GM12878 (cell line): Measurements from ENCODE around the gene PCDHAC1. TPM values are rescaled to one million over a fixed set of nuclear protein-coding genes. Genes with fewer than 3 reads are reported as not detected.

Source experiments
- ATAC-seq: fragments of 200-7000 bp; cut with Tn5 transposase; 3 replicates; pipeline ENCODE4 v1.9.1; 2020; ENCODE audit warnings: mild to moderate bottlenecking, moderate library complexity
- BruUV-seq: library from RNA; stranded (reverse); fragments of 400-500 nt; replicated peaks from 2 replicates; lab custom pipeline; 2021; lab: Mats Ljungman, UMichigan
- CTCF ChIA-PET: fragments of 300-600 bp; sonication (Branson Sonifier 250); formaldehyde crosslinking; extraction: SDS; loops from one replicate; lab custom pipeline; 2021; ENCODE audit warnings: inconsistent platforms; lab: Yijun Ruan, JAX
- POLR2A ChIA-PET: fragments of 350-600 bp; formaldehyde crosslinking; extraction: SDS; loops from one replicate; lab custom pipeline; 2021; ENCODE audit warnings: inconsistent platforms; lab: Charles Lee
- RAD21 ChIA-PET: fragments of 300-600 bp; sonication (Branson Sonifier 250); formaldehyde crosslinking; loops from one replicate; lab custom pipeline; 2023; ENCODE audit warnings: antibody characterized with exemption; ENCODE audit not compliant: unreplicated experiment; lab: Charles Lee
- SMC1A ChIA-PET: fragments of 300-600 bp; sonication (Branson Sonifier 250); formaldehyde crosslinking; loops from one replicate; lab custom pipeline; 2023; ENCODE audit not compliant: unreplicated experiment, uncharacterized antibody; lab: Charles Lee
- DNase-seq: peaks from one replicate; pipeline ENCODE4 v3.0.0-alpha.2; 2011; ENCODE audit warnings: low read depth, low spot score
- FAIRE-seq: peaks from 3 replicates; lab custom pipeline; 2011; peaks lifted over from hg19 to GRCh38; lab: Jason Lieb, UNC
- H2AFZ ChIP-seq: 2 replicates; pipeline ENCODE4 v1.6.0; 2011; ENCODE audit warnings: low read depth, low read length, control low read depth; ENCODE audit not compliant: control insufficient read depth
- H3K27ac ChIP-seq: 2 replicates; pipeline ENCODE4 v1.5.1; 2011; ENCODE audit warnings: control low read depth; ENCODE audit not compliant: control insufficient read depth, insufficient read depth
- H3K27me3 ChIP-seq, 2 experiments: replicated peaks in 1 of 2; 2 replicates each; pipeline versions ENCODE4 v1.6.0 to v1.6.1; 2011; ENCODE audit warnings: low read length in 1 of 2; ENCODE audit not compliant: control insufficient read depth in 2 of 2, insufficient read depth in 2 of 2
- H3K36me3 ChIP-seq, 2 experiments: 2 replicates each; pipeline ENCODE4 v1.5.1; 2011; ENCODE audit warnings: low read length in 1 of 2; ENCODE audit not compliant: control insufficient read depth in 2 of 2, insufficient read depth in 2 of 2
- H3K4me1 ChIP-seq: 2 replicates; pipeline ENCODE4 v1.6.1; 2011; ENCODE audit warnings: mild to moderate bottlenecking, low read length, moderate library complexity, mixed read lengths; ENCODE audit not compliant: control insufficient read depth, insufficient read depth
- H3K4me2 ChIP-seq: 2 replicates; pipeline ENCODE4 v1.6.0; 2011; ENCODE audit warnings: control low read depth; ENCODE audit not compliant: control insufficient read depth, insufficient read depth
- H3K4me3 ChIP-seq: fragments of 200-600 bp; sonication (generic); 2 replicates; pipeline ENCODE4 v1.5.1; 2016
- H3K79me2 ChIP-seq: 2 replicates; pipeline ENCODE4 v1.6.0; 2011; ENCODE audit warnings: low read length; ENCODE audit not compliant: control insufficient read depth, insufficient read depth
- H3K9ac ChIP-seq: 2 replicates; pipeline ENCODE4 v1.8.0; 2011; ENCODE audit warnings: low read length, control low read depth, mixed read lengths; ENCODE audit not compliant: control insufficient read depth, insufficient read depth
- H3K9me3 ChIP-seq: replicated peaks from 3 replicates; pipeline ENCODE4 v1.5.1; 2011; ENCODE audit warnings: mild to moderate bottlenecking, low read length; ENCODE audit not compliant: control insufficient read depth, insufficient read depth
- H4K20me1 ChIP-seq: 2 replicates; pipeline ENCODE4 v1.6.0; 2011; ENCODE audit not compliant: control insufficient read depth, insufficient read depth
- ATF7 ChIP-seq: fragments of 450-650 bp; IDR thresholded peaks from 2 replicates; pipeline ENCODE4 v1.6.1; 2016; ENCODE audit warnings: low read depth, mild to moderate bottlenecking
- JUND ChIP-seq: IDR thresholded peaks from 2 replicates; pipeline ENCODE4 v1.6.1; 2012; ENCODE audit warnings: low read depth, mild to moderate bottlenecking, low read length, improper control_type of control experiment, moderate library complexity
- MTA3 ChIP-seq: IDR thresholded peaks from 2 replicates; pipeline ENCODE4 v1.6.1; 2012; ENCODE audit warnings: low read length, inconsistent platforms, borderline replicate concordance
- SP1 ChIP-seq: IDR thresholded peaks from one replicate; pipeline ENCODE4 v1.6.1; 2011; ENCODE audit warnings: low read depth, low read length
- SRF ChIP-seq, 2 experiments: IDR thresholded peaks; 2 replicates each; pipeline ENCODE4 v1.6.1; 2011; ENCODE audit warnings: low read depth in 2 of 2, low read length in 2 of 2, mild to moderate bottlenecking in 1 of 2, moderate library complexity in 1 of 2
- STAT1 ChIP-seq: fragments of 450-650 bp; conservative IDR thresholded peaks from 2 replicates; pipeline ENCODE4 v1.6.1; 2014; ENCODE audit warnings: antibody characterized with exemption, mild to moderate bottlenecking
- SUPT20H ChIP-seq: IDR thresholded peaks from 2 replicates; pipeline ENCODE4 v1.6.1; 2011; ENCODE audit warnings: low read depth, mild to moderate bottlenecking, low read length, moderate library complexity, borderline replicate concordance; ENCODE audit not compliant: control insufficient read depth
- SUZ12 ChIP-seq: fragments of 200-600 bp; sonication (generic); IDR thresholded peaks from one replicate; pipeline ENCODE4 v1.6.1; 2018; ENCODE audit warnings: antibody characterized with exemption, mild to moderate bottlenecking; ENCODE audit not compliant: unreplicated experiment
- TAF1 ChIP-seq: IDR thresholded peaks from 2 replicates; pipeline ENCODE4 v1.6.1; 2011; ENCODE audit warnings: mild to moderate bottlenecking, low read depth, low read length, borderline replicate concordance
- TBL1XR1 ChIP-seq: IDR thresholded peaks from 2 replicates; pipeline ENCODE4 v1.6.1; 2012; ENCODE audit warnings: low read depth, low read length, improper control_type of control experiment
- ZNF207 ChIP-seq: fragments of 450-650 bp; IDR thresholded peaks from 2 replicates; pipeline ENCODE4 v1.6.1; 2014; ENCODE audit warnings: antibody characterized with exemption, mild to moderate bottlenecking, borderline replicate concordance
- ZNF24 ChIP-seq: fragments of 450-650 bp; IDR thresholded peaks from 2 replicates; pipeline ENCODE4 v1.6.1; 2017; ENCODE audit warnings: antibody characterized with exemption, mild to moderate bottlenecking
- ZNF622 ChIP-seq: fragments of 450-650 bp; IDR thresholded peaks from 2 replicates; pipeline ENCODE4 v1.6.1; 2017; ENCODE audit warnings: mild to moderate bottlenecking, inconsistent platforms
- ZSCAN29 ChIP-seq: fragments of 450-650 bp; IDR thresholded peaks from 2 replicates; pipeline ENCODE4 v1.6.1; 2017; ENCODE audit warnings: mild to moderate bottlenecking, moderate library complexity
- WGBS: methylation state at CpG from one replicate; pipeline ENCODE4 v1.1.6; 2016; ENCODE audit warnings: low lambda C conversion rate; ENCODE audit not compliant: insufficient replicate concordance, insufficient coverage; ENCODE audit errors: missing lambda C conversion rate; 5-methylcytosine and 5-hydroxymethylcytosine counted together
- in situ Hi-C: fragments of 300-500 bp; cut with MboI; formaldehyde crosslinking; loops from 9 replicates; pipeline ENCODE4 v1.14.3; 2018; ENCODE audit warnings: mixed read lengths
- intact Hi-C: fragments of 100-400 bp; cut with micrococcal nuclease; formaldehyde crosslinking; loops from one replicate; pipeline ENCODE4 v1.14.2; 2022; ENCODE audit not compliant: unreplicated experiment
- polyA plus RNA-seq, 11 experiments: library from polyadenylated mRNA; depleted of rRNA in 4 of 11; unstranded in 6 of 11; stranded (reverse) in 5 of 11; fragments of >200 nt; fragmentation: Nextera tagmentation in 4 of 11; fragmentation: Illumina TruSeq in 1 of 11; extraction: Ambion mirVana in 4 of 11; extraction: Trizol in 1 of 11; gene quantifications; 1 replicate in 1 of 11; 2 replicates in 10 of 11; pipeline versions ENCODE4 v1.2.1 to v1.2.3, GENCODE V29; 2011 to 2016; ENCODE audit warnings: inconsistent platforms in 2 of 11, missing spikeins in 2 of 11, low read depth in 1 of 11
- total RNA-seq, 4 experiments: library from RNA; depleted of rRNA in 3 of 4; stranded (reverse); fragments of >200 nt in 3 of 4; fragmentation: Illumina TruSeq in 1 of 4; extraction: Trizol in 1 of 4; gene quantifications; 2 replicates each; pipeline versions ENCODE4 v1.2.1 to v1.2.3, GENCODE V29; 2013 to 2021

Gene PCDHAC1
- total and polyA plus RNA-seq, 10 of the 15 experiments (the other 5 are each of a cell fraction or from before 2014, with no cell fraction given) = not detected

DNA sequence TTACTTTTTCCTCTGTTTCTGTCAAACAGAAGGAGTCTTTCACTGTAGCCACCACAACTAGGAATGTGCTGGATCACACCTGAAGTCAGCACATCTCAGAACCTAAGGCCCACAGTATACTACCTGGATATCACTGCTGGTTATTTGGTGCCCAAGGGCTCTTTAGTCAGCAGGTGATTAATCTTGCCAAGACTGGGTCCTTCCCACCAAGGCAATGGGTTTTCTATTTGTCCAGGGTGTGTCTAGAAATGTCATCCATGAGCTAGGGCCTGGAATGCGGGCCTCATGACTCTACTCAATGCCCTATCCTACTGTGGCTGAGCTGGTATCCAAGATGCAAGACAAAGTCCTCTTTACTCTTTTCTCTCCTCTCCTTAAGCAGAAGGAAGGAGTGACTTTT is 9.8 kb upstream of the PCDHAC1 start:
- Histone ChIP-seq H3K27ac (no peak overlapping the region), H2AFZ (no peak overlapping the region)
- intact Hi-C loops = no loop called here
- DNase-seq (no peak), FAIRE-seq (no peak)
- TF ChIP-seq ZNF24 = no peak
- TF ChIP-seq SRF (IDR thresholded peaks at IDR 0.05; ENCODE audit: low read depth in 2 of 2, low read length in 2 of 2) = no peak
- no peak for TF ChIP-seq ZNF622
- no peak for TF ChIP-seq ZSCAN29
- no peak for TF ChIP-seq SP1
- no peak for TF ChIP-seq STAT1
- TF ChIP-seq ZNF207 = no peak
- TF ChIP-seq JUND = no peak
- no peak for TF ChIP-seq MTA3
- no peak for TF ChIP-seq TAF1
- no peak for TF ChIP-seq SUPT20H
- TF ChIP-seq ATF7 = no peak
- TF ChIP-seq TBL1XR1 = no peak
- no peak for TF ChIP-seq SUZ12
- TF ChIP-seq, all 136 proteins: peak for 0
- H3K9ac ChIP-seq = no peak overlapping the region
- ChIA-PET SMC1A (no interaction called here), CTCF (interaction anchor here (0.6 kb wide), 1 partner anchor 1215 kb away, joined by 3 read pairs; no protein-coding TSS in a partner anchor), POLR2A (no interaction called here), RAD21 (no interaction called here)
- H3K27me3 ChIP-seq = no peaks in the 10 kb centered on the region
- in situ Hi-C loops = no loop called here
- no peaks in the 10 kb centered on the region for H3K9me3 ChIP-seq
- ATAC-seq = no peak
- no peak overlapping the region for H3K4me3 ChIP-seq
- BruUV-seq = no TSS peak
- WGBS = 4% methylated on average over 1 of the region's 1 CpG
- H3K36me3 ChIP-seq = no peaks in the 10 kb centered on the region
- H3K79me2 ChIP-seq = no peaks in the 10 kb centered on the region
- no peaks in the 10 kb centered on the region for H4K20me1 ChIP-seq
- no peaks in the 10 kb centered on the region for H3K4me1 ChIP-seq
- H3K4me2 ChIP-seq = no peak overlapping the region
